Glomerular visceral epithelial cell (primary cell): ENCODE data around the gene AAGAB.

Experiments
- DNase-seq: peaks from one replicate; pipeline ENCODE4 v3.0.0-alpha.2; 2016; ENCODE audit errors: extremely low spot score

Gene AAGAB

GRCh38 chr15:67210555-67211168, 43.8 kb downstream of the AAGAB start:
- no peak for DNase-seq

- DNase-seq, result no peak
Measured at GRCh38 chr15:67208396-67208795, 46.1 kb downstream of the AAGAB start.

DNA sequence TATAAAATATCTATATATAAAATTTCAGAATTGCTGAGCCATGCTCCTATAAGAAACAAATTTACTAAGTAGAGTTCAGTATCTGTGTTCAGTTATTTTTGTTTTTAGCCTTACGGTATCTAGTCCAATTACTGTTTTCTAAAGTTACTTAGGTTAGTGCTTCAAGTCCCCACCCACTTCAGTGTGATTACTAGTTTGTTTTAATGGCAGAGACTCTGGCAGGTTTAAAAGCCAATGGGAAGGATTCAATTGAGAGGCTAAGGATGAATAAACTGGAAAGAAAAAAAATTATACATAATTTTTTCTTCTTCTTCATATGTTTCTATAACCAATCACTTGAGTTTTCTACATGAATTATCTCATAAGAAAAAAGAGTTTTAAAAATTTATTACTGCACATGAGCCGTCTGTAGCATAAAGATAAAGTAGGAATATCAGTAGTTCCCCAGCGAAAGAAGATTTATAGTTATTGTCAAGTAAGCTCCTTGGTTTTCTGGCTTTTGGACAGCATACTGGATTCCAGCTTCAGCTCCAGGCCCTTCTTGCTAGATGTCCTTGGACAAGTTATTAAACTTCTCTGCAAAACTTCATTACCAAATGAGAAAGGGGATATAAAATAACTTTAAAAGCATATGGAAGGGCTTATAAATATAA, 46.8 kb downstream of the AAGAB start:
- DNase-seq, result no peak

DNA sequence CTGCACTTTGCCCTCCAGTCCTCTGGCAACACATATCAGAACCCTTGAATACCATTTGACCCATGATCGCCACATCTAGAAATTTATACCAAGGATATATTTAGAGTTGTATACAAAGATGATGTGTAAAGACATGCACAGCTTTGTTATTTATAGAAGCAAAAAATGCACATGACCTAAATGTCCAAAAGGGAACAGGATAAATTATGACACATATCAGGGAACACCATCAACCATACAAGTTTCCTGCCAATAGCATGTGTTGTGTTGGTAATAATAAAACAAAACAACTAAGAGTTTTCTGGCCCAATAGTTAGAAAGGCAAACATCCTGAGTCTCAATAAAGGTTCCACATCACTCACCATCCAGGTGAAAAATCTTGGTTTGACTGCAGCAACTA, 51.5 kb downstream of the AAGAB start:
- no peak for DNase-seq

- DNase-seq, result no peak
Measured at GRCh38 chr15:67202091-67202490, 52.4 kb downstream of the AAGAB start.

DNA sequence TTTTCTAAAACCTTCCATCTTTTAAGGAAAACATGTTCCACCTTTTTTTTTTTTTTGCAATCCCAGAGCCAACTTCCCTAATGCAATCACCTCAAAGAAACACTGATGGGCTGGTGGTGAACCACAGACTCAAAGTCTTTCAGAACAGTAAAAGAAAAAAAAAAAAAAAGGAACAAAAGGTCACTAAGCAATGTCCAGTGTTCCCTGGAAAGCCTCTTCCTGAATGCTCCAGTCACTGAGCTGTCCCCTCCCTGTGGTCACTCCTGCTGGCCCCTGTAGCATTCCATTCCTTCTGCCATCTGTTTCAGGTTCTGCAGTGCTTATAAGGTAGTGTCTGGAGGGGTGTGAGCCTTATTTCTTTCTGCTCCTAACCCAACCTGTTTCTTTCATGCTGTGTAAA, 53.3 kb downstream of the AAGAB start:
- peak; percentile 75 for DNase-seq

DNA sequence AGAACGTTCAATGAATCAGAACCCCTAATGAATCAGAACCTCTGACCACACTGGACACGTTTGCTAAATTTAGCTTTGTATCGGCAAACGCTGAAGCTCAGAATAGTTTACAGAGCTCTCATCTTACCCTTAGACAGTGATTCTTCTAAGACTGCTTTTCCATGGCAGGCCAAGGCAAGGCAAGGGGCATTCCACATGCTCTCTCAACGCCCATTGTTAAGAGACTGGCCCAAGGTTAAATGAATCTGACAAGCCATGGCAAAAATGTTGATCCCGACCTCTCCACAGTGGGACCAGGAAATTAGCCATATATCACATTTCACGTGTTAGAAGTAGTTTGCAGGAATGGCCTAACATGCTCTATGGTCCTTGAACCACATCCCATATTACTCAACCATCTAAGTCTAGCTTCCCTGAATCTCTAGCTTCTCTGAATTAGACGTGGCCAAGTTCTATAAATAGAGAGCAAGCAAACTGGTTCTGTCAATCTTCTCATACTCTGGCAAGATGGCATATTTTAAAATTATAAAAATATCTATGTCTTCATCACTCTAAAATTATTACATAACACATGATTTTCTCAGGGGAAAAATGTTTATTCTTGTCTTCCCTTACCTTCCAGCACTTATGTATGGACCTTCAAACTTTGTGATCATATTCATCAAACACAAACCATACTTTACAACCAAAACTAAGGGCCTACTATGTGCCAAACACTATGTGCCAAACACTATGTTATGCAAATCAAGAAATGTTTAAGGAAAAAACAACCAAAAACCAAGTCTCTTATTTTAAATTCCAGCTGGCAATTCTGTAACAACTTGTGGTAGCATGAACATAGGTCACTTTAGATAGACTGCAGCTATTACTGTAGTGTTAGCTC, 54.3 kb downstream of the AAGAB start:
- no peak for DNase-seq

- DNase-seq, result no peak
Measured at GRCh38 chr15:67199391-67199790, 55.1 kb downstream of the AAGAB start.

DNA sequence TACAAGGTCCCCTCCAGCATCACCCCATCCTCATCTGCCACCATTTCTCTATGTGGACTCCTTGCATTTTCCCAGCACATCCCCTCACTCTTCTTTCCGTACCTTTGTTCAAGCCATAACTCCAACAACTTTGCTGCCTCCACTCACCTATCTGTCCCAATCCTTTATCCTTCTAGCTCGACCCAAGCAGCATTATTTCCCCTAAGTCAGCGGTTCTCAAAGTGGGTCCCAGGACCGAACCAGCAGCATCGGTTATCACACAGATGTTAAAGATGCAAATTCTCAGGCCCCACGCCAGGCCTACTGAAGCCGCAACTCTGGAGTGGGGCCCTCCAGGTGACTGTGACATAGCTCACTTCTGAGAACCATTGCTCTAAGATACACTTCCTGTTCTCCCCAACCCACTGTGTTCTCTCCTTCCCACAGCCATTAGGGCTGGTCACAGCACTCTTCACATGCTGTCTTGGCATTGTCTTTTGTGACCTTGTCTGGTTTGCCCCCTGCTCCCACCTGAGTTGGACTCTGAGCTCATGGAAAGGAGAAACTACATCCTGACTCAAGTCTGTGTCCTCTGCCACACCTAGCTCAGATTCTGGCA, 56.2 kb downstream of the AAGAB start:
- no peak for DNase-seq

- no peak for DNase-seq
Measured at GRCh38 chr15:67197364-67197695, 57.1 kb downstream of the AAGAB start.

DNA sequence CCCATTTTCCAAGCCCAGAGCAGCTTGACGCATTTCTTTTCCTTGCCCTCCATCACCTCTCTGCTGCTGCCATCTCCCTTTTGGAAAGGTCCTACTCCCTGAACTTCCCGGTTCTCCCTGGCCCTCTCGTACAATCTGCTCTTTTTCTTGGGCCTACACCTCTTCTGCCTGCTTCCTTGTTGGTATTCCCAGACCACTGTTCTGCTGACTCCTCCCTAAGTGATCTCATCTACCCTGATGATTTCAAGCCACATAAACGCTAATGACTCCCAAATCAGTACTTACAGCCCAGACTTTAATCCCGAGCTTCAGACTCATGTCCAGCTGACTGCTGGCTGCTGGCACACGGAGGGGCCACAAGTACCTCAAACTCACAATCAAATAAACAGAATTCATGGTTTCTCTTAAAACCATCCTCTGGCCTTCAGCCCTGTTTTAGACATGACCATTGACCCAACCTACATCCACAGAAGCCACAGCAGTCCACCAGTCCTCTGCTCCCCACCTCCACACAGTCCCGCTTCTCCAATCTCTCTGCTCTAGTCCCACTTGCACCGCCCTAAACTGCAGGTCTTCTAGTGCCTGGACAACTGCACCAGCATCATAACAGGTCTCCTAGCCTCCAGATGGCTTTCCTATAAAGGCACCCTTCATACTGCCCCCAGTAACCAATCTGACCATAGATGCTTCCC, 57.6 kb downstream of the AAGAB start:
- DNase-seq, result peak; percentile 82

- no peak for DNase-seq
Measured at GRCh38 chr15:67196222-67196621, 58.2 kb downstream of the AAGAB start.

DNA sequence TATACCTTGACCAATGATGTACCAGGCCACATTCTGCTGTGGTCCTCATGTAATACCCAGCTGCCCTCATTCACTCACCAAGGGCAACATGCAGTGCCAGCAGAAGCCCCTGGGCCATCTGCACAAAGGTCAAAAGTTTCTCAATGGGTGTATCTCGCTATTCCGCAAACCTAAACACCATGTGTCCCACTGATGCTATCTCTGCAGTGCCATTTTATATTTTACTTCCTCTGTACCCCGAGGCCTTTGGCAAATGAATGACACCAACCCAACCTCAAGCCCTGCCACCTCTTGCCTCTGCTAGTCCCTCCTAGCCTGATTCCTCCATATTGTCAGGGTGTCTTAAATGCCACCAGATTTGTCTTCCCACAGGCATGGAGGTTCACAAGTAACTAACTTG, 59.2 kb downstream of the AAGAB start:
- DNase-seq, result no peak

DNA sequence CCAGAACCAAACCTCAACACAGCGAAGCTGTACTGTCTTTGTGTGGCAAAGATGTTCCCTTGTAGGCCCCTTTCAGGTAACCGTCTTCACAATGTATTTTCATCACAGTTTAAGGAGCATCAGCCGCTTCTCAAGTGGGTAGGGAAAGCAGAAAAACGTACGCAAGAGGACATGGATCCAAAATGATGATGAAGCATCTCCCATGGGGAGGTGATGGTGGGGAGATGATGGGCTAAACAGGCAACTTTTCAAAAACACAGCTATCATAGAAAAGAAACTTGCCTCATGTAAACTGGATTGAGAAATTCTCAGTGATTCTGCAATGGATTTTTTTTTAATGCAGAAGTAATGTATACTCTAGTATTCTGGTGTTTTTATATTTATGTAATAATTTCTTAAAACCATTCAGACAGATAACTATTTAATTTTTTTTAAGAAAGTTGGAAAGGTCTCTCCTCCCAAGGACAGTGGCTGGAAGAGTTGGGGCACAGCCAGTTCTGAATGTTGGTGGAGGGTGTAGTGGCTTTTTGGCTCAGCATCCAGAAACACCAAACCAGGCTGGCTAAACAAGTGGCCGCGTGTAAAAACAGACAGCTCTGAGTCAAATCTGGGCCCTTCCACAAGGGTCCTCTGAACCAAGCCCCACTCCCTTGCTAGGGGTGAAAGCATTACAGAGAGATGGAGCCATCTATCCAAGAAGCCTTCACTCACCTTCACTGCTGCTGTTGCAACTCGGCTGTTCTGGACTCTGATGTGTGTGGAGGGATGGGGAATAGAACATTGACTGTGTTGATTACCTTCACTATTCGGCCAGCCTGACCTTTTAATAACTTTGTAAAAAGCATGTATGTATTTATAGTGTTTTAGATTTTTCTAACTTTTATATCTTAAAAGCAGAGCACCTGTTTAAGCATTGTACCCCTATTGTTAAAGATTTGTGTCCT, 60.0 kb downstream of the AAGAB start:
- no peak for DNase-seq

GRCh38 chr15:67193223-67193990, 61.1 kb downstream of the AAGAB start:
- no peak for DNase-seq

GRCh38 chr15:67192185-67192820, 62.2 kb downstream of the AAGAB start:
- DNase-seq, result no peak

DNA sequence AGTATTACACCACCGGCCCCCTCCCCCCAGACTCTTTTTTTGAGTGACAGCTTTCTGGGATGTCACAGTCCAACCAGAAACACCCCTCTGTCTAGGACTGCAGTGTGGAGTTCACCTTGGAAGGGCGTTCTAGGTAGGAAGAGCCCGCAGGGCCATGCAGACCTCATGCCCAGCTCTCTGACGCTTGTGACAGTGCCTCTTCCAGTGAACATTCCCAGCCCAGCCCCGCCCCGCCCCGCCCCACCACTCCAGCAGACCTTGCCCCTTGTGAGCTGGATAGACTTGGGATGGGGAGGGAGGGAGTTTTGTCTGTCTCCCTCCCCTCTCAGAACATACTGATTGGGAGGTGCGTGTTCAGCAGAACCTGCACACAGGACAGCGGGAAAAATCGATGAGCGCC, 63.6 kb downstream of the AAGAB start:
- no peak for DNase-seq

GRCh38 chr15:67190326-67190725, 64.1 kb downstream of the AAGAB start:
- DNase-seq, result no peak

DNA sequence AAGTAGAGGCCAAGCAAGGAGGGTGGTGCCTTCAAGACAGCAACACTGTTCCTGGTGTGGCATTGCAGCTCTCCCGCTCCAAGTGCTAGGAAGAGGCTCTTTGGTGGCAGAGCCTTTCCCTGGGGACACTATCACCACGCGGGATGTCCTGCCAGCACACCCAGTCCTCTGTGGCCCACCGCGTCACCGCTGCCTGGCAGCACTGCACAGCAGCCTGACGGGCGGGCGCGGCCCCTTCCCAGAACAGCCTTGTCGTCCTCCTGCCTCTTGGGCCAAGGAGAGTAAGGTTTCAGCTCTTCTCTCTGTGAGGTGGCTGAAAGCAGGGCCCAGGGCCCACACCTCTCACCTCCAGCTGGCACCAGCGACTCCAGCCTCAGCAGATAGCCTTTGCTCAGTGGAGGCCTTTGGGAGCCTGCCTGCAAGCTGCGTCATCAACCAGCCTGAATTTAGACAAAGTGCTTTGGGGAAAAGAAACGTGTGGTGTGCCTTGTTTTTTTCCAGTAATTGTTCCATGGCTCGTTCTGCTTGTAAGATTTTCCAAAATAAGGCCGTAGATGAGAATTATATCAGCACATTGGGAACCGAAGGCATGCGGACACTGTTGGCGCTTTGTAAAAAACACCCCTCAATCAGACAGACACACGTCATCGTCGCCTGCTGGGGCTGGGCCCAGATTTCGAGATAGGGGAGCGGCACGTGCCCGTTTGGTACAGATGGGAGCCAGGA, 65.0 kb downstream of the AAGAB start:
- DNase-seq, result no peak
